ENCODE data around the gene TMEM33.

DNA sequence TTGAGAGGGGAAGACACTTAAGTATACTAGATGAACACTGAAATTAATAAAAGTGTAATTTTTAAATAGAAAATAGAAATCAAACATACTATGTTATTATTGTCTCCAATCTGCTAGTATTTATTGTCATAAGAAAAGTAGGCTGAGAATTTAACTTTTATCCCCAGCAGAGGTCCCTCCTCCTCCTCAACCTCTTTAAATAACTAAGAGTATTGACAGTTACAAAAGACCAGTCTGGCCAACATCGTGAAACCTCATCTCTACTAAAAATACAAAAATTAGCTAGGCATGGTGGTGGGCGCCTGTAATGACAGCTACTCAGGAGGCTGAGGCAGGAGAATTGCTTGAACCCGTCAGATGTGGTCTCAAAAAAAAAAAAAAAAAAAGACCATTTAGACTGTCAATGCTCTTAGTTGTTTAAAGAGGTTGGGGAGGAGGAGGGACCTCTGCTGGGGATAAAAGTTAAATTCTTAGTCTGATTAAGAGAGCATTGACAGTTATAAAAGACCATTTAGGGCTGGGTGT, 59.3 kb downstream of the TMEM33 start:
- TF ChIP-seq, protein P1, sequence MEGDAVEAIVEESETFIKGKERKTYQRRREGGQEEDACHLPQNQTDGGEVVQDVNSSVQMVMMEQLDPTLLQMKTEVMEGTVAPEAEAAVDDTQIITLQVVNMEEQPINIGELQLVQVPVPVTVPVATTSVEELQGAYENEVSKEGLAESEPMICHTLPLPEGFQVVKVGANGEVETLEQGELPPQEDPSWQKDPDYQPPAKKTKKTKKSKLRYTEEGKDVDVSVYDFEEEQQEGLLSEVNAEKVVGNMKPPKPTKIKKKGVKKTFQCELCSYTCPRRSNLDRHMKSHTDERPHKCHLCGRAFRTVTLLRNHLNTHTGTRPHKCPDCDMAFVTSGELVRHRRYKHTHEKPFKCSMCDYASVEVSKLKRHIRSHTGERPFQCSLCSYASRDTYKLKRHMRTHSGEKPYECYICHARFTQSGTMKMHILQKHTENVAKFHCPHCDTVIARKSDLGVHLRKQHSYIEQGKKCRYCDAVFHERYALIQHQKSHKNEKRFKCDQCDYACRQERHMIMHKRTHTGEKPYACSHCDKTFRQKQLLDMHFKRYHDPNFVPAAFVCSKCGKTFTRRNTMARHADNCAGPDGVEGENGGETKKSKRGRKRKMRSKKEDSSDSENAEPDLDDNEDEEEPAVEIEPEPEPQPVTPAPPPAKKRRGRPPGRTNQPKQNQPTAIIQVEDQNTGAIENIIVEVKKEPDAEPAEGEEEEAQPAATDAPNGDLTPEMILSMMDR (IDR thresholded peaks at IDR 0.05): peak; percentile 23; the same call in 1 of the 2 replicates
- TF ChIP-seq SIN3A (IDR thresholded peaks at IDR 0.05; ENCODE audit: borderline replicate concordance, insufficient read depth, low read depth, low read length) (no peak), POLR2AphosphoS5 (IDR thresholded peaks at IDR 0.05; ENCODE audit: low read depth, low read length) (no peak)

Measured in Panc1 (cell line).